ENCODE results near the gene CYP4A22. TPM values are rescaled to one million over a fixed set of nuclear protein-coding genes. Genes with fewer than 3 reads are reported as not detected.
A peak's percentile ranks its signal among the peaks of the same experiment; 100 is the strongest.

CYP4A22 gene
- total RNA-seq, 1 experiment from 2014 or later = not detected

DNA sequence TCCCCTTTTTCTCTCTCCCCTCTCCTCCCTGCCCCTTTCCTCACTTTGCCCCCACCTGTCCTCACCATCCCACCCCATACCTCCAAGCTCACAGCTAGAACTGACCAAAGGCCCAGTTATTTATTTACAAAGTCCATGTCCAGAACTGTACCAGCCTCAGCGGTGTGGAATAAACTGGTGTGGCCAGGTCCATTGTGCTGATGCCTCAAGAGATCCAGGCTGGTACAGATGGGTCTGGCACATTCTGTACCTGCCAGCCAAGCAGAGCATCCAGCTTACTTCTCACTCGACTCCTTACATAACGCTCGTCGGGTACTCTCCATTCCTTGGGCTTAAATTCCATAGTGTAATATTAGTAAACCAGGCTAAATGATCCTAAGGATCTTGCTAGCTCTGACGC, 40.8 kb downstream of the CYP4A22 start:
- POLR2A ChIA-PET (ENCODE audit: unreplicated experiment) = no interaction called here

DNA sequence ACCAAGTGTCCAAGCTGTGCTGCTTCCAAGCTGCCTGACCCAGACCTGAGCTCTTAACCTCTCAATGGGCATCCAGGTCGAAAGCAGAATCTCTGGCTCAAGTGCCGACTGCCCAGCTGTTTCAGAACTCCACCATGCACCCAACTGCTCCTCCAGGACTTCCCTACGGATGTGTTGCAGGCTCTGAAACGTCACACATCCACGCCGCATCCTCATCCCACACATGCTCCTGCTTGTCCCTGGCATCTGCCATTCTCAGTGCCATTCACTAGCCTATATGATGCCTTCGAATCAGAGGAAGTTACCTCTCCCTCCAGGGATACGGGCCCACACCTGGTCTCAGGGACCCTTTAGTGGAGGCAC, 41.4 kb downstream of the CYP4A22 start:
- ATAC-seq (no peak), DNase-seq (no peak)
- Histone ChIP-seq H3K36me3 (ENCODE audit: low read depth, low read length) (no peaks in the 10 kb centered on the region), H4K20me1 (ENCODE audit: low read length) (no peaks in the 10 kb centered on the region), H3K9me2 (replicated peaks; ENCODE audit: low read length) (no peaks in the 10 kb centered on the region), H3K4me2 (ENCODE audit: low read length) (peak overlapping the region; percentile 100), H3K27me3 (ENCODE audit: low read length) (no peaks in the 10 kb centered on the region), H3K9ac (ENCODE audit: low read length) (peak overlapping the region; percentile 5; the same call in 1 of the 2 replicates), H3K27ac (ENCODE audit: low read length) (no peak overlapping the region), H2AFZ (ENCODE audit: low read length) (peak overlapping the region; percentile 98), H3K79me2 (ENCODE audit: low read length) (no peaks in the 10 kb centered on the region), H3K4me1 (ENCODE audit: insufficient read depth, low read length) (peaks cover 11% of the 10 kb centered on the region), H3K4me3 (ENCODE audit: low read length) (peak overlapping the region; percentile 78; the same call in 1 of the 2 replicates), H3F3A (ENCODE audit: low read length, unreplicated experiment) (no peaks in the 10 kb centered on the region), H3K9me3 (ENCODE audit: low read length) (no peaks in the 10 kb centered on the region)
- CTCF ChIA-PET = interaction anchor here (0.5 to 1.9 kb wide), 11 partner anchors 11 to 1025 kb away, joined by 3 to 19 read pairs (median 4); partner anchors contain the start of genes FOXD2 and PDZK1IP1
- intact Hi-C loops (cut with micrococcal nuclease) = loop anchor here (1.0 to 10.0 kb wide), 7 partner anchors 71 to 546 kb away; partner anchors contain the start of gene STIL
- POLR2A ChIA-PET (ENCODE audit: unreplicated experiment) = interaction anchor here (0.6 kb wide), 1 partner anchor 534 kb away, joined by 3 read pairs; no protein-coding TSS in a partner anchor
- TSS peak; percentile 31 for BruUV-seq (replicated peaks)
- TF ChIP-seq EZH2 (IDR thresholded peaks at IDR 0.05; ENCODE audit: low read length, unreplicated experiment) (no peak), EZH2phosphoT487 (IDR thresholded peaks at IDR 0.05; ENCODE audit: borderline replicate concordance, low read length) (no peak), CTCF (conservative IDR thresholded peaks at IDR 0.05; ENCODE audit: low read depth, low read length) (no peak)

More for the DNA sequence above, 40.8 kb downstream of the CYP4A22 start:
- H3K9me3 ChIP-seq (ENCODE audit: low read length) = no peaks in the 10 kb centered on the region
- H3K36me3 ChIP-seq (ENCODE audit: low read depth, low read length) = no peaks in the 10 kb centered on the region
- H3K4me1 ChIP-seq (ENCODE audit: insufficient read depth, low read length) = peaks cover 11% of the 10 kb centered on the region
- H3K27me3 ChIP-seq (ENCODE audit: low read length) = no peaks in the 10 kb centered on the region
- H2AFZ ChIP-seq (ENCODE audit: low read length) = no peak overlapping the region
- no peak overlapping the region for H3K4me2 ChIP-seq (ENCODE audit: low read length)
- ATAC-seq (no peak), DNase-seq (no peak)
- CTCF ChIA-PET = interaction anchor here (1.9 kb wide), 1 partner anchor 85 kb away, joined by 19 read pairs; no protein-coding TSS in a partner anchor
- no peaks in the 10 kb centered on the region for H3F3A ChIP-seq (ENCODE audit: low read length, unreplicated experiment)
- no peak overlapping the region for H3K9ac ChIP-seq (ENCODE audit: low read length)
- TF ChIP-seq EZH2 (IDR thresholded peaks at IDR 0.05; ENCODE audit: low read length, unreplicated experiment) (no peak), EZH2phosphoT487 (IDR thresholded peaks at IDR 0.05; ENCODE audit: borderline replicate concordance, low read length) (no peak), CTCF (conservative IDR thresholded peaks at IDR 0.05; ENCODE audit: low read depth, low read length) (no peak)
- no peak overlapping the region for H3K4me3 ChIP-seq (ENCODE audit: low read length)
- H3K79me2 ChIP-seq (ENCODE audit: low read length) = no peaks in the 10 kb centered on the region
- H3K9me2 ChIP-seq (replicated peaks; ENCODE audit: low read length) = no peaks in the 10 kb centered on the region
- no peak overlapping the region for H3K27ac ChIP-seq (ENCODE audit: low read length)
- H4K20me1 ChIP-seq (ENCODE audit: low read length) = no peaks in the 10 kb centered on the region
- no TSS peak for BruUV-seq (replicated peaks)
- intact Hi-C loops (cut with micrococcal nuclease) = loop anchor here (5.0 to 10.0 kb wide), 5 partner anchors 71 to 547 kb away; partner anchors contain the start of gene STIL

Measured in PC-3 (cell line).